ENCODE measurements around the gene KCNG3.
"Not testable (repeated sequence)": the region's sequence is repeated elsewhere in the genome, so short reads cannot be mapped to it uniquely, and the experiment has no call there.

KCNG3 gene

GRCh38 chr2:42401773-42402172 lies 92.0 kb downstream of the KCNG3 start:
- no peak for DNase-seq (ENCODE audit: low read depth in 2 of 2)
- TF ChIP-seq, protein P1, sequence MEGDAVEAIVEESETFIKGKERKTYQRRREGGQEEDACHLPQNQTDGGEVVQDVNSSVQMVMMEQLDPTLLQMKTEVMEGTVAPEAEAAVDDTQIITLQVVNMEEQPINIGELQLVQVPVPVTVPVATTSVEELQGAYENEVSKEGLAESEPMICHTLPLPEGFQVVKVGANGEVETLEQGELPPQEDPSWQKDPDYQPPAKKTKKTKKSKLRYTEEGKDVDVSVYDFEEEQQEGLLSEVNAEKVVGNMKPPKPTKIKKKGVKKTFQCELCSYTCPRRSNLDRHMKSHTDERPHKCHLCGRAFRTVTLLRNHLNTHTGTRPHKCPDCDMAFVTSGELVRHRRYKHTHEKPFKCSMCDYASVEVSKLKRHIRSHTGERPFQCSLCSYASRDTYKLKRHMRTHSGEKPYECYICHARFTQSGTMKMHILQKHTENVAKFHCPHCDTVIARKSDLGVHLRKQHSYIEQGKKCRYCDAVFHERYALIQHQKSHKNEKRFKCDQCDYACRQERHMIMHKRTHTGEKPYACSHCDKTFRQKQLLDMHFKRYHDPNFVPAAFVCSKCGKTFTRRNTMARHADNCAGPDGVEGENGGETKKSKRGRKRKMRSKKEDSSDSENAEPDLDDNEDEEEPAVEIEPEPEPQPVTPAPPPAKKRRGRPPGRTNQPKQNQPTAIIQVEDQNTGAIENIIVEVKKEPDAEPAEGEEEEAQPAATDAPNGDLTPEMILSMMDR (IDR thresholded peaks at IDR 0.05; ENCODE audit: low read depth, low read length): no peak
- H3K4me3 ChIP-seq (replicated peaks in 1 of 2; ENCODE audit: low read depth in 2 of 2, low read length in 2 of 2): no peak overlapping the region

GRCh38 chr2:42398052-42398451 lies 95.7 kb downstream of the KCNG3 start:
- not testable (repeated sequence) for H3K4me3 ChIP-seq (replicated peaks in 1 of 2; ENCODE audit: low read depth in 2 of 2, low read length in 2 of 2); DNase-seq (ENCODE audit: low read depth in 2 of 2)

DNA sequence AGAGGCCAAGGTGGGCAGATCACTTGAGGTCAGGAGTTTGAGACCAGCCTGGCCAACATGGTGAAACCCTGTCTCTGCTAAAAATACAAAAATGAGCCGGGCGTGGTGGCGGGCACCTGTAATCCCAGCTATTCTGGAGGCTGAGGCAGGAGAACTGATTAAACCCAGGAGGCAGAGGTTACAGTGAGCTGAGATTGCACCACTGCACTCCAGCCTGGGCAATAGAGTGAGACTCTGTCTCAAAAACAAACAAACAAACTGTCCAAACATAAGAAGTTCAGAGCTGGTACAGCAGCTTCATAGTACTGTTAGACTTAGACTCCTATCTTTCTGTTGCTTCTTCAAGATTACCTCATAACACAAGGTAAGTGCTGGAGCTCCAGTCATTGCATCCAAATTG lies 100.5 kb downstream of the KCNG3 start:
- not testable (repeated sequence) for H3K4me3 ChIP-seq (replicated peaks in 1 of 2; ENCODE audit: low read depth in 2 of 2, low read length in 2 of 2); DNase-seq (ENCODE audit: low read depth in 2 of 2)

GRCh38 chr2:42392191-42392590 lies 101.6 kb downstream of the KCNG3 start:
- DNase-seq (ENCODE audit: low read depth in 2 of 2): no peak
- TF ChIP-seq, protein P1 (IDR thresholded peaks at IDR 0.05; ENCODE audit: low read depth, low read length): no peak
- no peak overlapping the region for H3K4me3 ChIP-seq (replicated peaks in 1 of 2; ENCODE audit: low read depth in 2 of 2, low read length in 2 of 2)

Data from cardiac fibroblast (primary cell).